Endometrial microvascular endothelial cells (primary cell): ENCODE measurements around the gene RNF223. TPM values are rescaled to one million over a fixed set of nuclear protein-coding genes. Genes with fewer than 3 reads are reported as not detected.
"Not testable (repeated sequence)": the region's sequence is repeated elsewhere in the genome, so short reads cannot be mapped to it uniquely, and the experiment has no call there.

Source experiments
- in situ Hi-C: cut with HindIII; loops from 2 replicates; pipeline ENCODE4 v1.10.0; 2017; ENCODE audit warnings: low sequenced_read_pairs, low pct_unique_long_range_greater_than_20kb; ENCODE audit errors: inconsistent ontology term
- total RNA-seq: library from RNA; depleted of rRNA; stranded (reverse); fragments of >200 nt; gene quantifications from one replicate; pipeline ENCODE4 v1.2.3, GENCODE V29; 2015; ENCODE audit errors: inconsistent ontology term

The RNF223 gene
- total RNA-seq, 1 donor from 2014 or later: not detected

- in situ Hi-C loops: no loop called here
Measured at GRCh38 chr1:1079408-1080121, 5.5 kb upstream of the RNF223 start.

DNA sequence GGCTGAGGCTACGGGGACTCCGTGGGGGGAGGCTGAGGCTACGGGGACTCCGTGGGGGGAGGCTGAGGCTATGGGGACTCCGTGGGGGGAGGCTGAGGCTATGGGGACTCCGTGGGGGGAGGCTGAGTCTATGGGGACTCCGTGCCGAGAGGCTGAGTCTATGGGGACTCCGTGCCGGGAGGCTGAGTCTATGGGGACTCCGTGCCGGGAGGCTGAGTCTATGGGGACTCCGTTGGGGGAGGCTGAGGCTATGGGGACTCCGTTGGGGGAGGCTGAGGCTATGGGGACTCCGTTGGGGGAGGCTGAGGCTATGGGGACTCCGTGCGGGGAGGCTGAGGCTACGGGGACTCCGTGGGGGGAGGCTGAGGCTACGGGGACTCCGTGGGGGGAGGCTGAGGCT lies 3.3 kb upstream of the RNF223 start:
- in situ Hi-C loops: not testable (repeated sequence)

GRCh38 chr1:1075148-1075935 lies 1.2 kb upstream of the RNF223 start:
- in situ Hi-C loops: no loop called here

DNA sequence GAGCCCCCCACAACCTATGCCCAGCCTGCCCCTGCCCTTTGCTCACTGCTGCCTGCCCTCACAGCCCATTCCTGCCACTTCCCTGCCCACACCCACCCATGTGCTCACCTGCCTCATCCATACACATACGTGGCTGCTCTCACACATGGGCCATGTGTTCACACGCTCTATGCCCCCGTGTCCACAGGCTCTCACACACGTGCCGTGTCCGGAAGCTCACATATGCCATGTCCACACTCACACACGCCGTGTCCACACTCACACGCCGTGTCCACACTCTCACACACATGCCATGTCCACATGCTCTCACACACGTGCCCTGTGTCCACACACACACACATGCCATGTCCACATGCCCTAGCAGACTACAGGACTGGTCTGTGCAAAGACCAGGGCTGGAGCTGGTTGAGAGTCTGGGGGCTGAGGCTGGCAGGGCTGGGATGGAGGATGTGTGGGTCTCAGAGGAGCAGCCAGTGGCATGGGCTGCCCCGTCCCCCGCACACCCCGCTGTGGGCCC lies 583 bp upstream of the RNF223 start:
- in situ Hi-C loops: no loop called here

DNA sequence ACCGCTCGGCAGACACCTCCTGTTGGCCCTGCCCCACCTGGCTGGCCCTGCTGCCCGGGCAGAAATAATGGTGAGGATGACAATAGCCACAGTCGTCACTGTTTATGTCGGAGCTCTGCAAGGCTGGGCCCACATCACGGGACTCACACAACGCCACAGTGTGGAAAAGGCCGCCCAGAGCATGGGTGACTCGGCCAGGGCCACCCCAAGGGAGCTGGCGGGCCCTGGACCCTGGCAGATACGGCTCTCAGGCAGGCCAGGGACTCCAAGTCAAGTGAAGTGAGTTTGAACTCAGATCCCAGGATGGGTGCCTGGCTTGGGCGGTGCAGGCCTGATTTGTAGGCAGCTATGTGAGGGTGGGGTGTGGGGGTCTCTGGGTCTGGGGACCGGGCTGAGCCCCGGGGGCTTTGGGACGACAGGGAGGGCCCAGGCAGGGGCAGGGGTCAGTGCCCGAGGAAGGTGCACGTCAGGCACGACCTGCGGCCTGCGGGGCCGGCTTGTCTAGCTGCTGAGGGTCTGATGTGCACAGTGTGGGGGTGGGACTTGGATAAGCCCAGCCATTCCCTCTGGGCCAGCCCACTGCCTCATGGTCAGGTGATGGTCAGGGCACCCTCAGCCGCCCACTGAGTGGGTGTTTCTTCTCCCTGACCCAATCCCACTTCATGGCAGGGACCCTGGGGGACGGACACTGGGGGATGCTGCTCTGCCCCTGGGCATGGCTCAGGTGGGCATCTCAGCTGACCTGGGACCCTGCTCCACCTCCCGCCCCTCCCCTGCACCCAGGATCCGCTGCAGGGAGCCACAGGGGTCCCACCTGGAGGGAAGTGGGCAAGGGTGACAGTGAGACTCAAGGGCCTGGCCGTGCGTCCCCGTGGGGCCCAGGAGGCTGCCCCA lies 1.0 kb downstream of the RNF223 start:
- in situ Hi-C loops: no loop called here

- in situ Hi-C loops: no loop called here
Measured at GRCh38 chr1:1072299-1072848, 1.7 kb downstream of the RNF223 start.

GRCh38 chr1:1071486-1072298 lies 2.4 kb downstream of the RNF223 start:
- in situ Hi-C loops: no loop called here

DNA sequence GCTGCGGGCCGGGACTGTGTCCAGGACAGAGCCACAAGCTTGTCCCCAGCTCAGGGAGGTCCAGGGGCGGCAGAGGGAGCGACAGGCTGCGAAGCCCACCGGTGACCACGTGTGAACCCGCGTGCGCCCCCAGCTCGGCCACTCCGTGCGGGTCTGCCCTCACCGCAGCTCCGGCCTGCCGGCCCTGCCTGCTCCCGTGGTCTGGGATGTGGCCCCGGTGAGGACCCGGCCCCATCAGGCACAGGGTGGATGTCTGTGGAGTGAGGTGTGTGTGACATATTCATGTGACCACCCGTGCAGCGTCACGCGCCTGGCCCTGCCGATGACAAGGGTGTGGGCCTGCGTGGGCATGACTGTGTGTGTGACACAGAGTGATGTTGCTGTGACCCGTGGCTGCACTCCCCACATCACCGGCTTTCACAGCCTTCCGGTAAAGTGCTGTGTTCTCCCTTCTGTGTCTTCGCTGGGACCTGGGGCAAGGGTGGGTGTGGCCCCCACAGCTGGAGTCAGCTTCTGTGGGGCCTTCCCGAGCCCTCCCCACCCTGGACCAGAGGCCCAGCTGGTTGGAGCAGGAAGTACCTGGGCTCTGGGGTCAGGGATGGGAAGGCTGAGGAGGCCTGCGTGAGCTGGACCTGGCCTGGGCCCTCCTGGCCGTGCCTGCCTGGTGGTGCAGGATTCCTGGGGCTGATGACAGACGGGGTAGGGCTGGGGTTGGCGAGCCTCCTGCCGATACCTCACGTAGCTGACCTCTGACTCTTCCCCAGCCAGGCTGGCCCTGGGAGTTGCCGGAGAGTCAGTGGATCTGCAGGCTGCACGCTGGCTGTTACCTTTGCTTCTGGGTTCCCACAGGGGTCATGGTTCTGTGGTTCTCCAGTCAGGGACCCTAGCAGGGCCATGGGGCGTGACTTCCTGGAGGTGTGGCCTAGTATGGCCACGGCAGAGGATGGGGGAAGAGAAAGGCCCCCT lies 4.1 kb downstream of the RNF223 start:
- in situ Hi-C loops: no loop called here

DNA sequence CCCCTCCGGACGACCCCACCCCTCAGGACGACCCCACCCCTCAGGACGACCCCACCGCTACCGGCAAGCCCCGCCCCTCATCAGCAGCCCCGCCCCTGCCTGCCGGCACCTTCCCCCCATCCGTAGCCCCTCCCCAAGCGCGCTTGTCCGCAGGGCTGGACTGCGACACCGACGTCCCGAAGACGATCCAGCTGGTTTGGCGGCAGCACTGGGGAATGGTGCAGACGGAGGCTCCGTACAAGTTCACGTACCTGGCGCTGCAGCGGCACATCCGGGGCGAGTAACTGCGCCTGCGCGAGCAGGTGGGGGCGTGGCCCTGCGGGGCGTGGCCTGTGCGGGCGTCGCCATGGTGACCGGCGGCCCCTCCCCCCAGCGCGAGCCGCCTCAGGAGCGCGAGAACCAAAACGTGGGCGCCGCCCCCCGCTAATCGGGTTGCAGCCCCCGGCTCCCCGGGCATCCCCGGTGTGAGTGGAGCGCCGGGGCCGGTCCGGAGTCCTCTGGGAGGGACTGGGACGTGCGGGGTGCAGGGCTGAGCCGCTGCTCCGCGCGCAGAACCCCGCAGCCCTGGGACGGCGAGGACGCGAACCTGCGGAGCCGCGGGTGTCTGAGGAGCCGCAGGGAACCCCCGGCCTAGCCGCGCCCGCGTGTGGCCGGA lies 4.9 kb downstream of the RNF223 start:
- in situ Hi-C loops: no loop called here

- in situ Hi-C loops: no loop called here
Measured at GRCh38 chr1:1068517-1069055, 5.5 kb downstream of the RNF223 start.

- in situ Hi-C loops: no loop called here
Measured at GRCh38 chr1:1067860-1068516, 6.1 kb downstream of the RNF223 start.

- in situ Hi-C loops: no loop called here
Measured at GRCh38 chr1:1067284-1067859, 6.7 kb downstream of the RNF223 start.

- in situ Hi-C loops: no loop called here
Measured at GRCh38 chr1:1066403-1067283, 7.5 kb downstream of the RNF223 start.

- in situ Hi-C loops: not testable (repeated sequence)
Measured at GRCh38 chr1:1065940-1066304, 8.2 kb downstream of the RNF223 start.
